Measurements from ENCODE around the gene FOXK2.

DNA sequence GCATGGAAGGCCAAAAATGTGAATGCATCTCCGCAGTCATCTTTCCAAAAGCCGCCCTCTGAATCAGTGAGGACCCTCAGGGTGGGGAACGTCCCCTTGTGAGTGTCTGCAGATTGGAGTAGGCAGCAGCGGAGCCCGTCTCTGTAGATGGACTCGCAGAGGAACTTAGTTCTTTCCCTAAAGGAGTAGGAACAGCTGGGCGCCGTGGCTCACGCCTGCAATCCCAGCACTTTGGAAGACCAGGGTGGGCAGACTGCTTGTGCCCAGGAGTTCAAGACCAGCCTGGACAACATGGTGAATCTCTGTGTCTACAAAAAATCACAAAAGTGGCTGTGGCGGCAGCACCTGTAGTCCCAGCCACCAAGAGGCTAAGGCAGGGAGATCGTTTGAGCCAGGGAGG is 75.0 kb downstream of the FOXK2 start:
- TF ChIP-seq, protein P1, sequence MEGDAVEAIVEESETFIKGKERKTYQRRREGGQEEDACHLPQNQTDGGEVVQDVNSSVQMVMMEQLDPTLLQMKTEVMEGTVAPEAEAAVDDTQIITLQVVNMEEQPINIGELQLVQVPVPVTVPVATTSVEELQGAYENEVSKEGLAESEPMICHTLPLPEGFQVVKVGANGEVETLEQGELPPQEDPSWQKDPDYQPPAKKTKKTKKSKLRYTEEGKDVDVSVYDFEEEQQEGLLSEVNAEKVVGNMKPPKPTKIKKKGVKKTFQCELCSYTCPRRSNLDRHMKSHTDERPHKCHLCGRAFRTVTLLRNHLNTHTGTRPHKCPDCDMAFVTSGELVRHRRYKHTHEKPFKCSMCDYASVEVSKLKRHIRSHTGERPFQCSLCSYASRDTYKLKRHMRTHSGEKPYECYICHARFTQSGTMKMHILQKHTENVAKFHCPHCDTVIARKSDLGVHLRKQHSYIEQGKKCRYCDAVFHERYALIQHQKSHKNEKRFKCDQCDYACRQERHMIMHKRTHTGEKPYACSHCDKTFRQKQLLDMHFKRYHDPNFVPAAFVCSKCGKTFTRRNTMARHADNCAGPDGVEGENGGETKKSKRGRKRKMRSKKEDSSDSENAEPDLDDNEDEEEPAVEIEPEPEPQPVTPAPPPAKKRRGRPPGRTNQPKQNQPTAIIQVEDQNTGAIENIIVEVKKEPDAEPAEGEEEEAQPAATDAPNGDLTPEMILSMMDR (IDR thresholded peaks at IDR 0.05) = no peak
- no peak for TF ChIP-seq POLR2A (IDR thresholded peaks at IDR 0.05)

Data from thyroid gland (tissue), 4 donors.